Left forelimb (tissue), 1 donor: Measurements from ENCODE around the gene CEACAM7.
"Not testable (repeated sequence)": the region's sequence is repeated elsewhere in the genome, so short reads cannot be mapped to it uniquely, and the experiment has no call there.

ENCODE experiments used
- DNase-seq: peaks from one replicate; pipeline ENCODE4 v3.0.0-alpha.2; 2018; ENCODE audit warnings: low spot score

CEACAM7 gene

DNA sequence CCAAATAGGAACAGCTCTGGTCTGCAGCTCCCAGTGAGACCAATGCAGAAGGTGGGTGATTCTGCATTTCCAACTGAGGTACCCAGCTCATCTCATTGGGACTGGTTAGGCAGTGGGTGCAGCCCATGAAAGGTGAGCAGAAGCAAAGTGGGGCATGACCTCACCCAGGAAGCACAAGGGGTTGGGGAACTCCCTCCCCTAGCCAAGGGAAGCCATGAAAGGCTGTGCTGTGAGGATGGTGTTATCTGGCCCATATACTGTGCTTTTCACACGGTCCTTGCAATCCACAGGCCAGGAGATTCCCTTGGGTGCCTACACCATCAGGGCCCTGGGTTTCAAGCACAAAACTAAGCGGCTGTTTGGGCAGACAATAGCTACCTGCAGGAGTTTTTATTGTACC is 31.3 kb downstream of the CEACAM7 start:
- DNase-seq: not testable (repeated sequence)

GRCh38 chr19:41652250-41652649 is 35.8 kb downstream of the CEACAM7 start:
- DNase-seq: no peak

DNA sequence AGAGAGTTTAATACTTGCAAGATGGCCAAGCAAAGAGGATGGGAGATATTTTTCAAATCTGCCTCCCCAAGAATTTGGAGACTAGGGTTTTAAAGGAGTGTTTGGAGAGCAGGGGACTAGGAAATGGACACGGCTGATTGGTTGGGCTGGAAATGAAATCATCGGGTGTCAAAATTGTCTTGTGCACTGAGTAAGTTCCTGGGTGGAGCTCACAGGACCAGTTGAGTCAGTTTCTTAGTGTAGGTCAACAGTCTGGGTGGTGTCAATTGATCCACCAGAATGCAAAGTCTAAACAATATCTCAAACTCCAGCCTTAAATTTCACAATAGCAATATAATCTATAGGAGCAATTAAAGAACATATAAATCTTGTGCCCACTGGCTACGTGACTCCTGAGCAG is 38.2 kb downstream of the CEACAM7 start:
- DNase-seq: no peak

DNA sequence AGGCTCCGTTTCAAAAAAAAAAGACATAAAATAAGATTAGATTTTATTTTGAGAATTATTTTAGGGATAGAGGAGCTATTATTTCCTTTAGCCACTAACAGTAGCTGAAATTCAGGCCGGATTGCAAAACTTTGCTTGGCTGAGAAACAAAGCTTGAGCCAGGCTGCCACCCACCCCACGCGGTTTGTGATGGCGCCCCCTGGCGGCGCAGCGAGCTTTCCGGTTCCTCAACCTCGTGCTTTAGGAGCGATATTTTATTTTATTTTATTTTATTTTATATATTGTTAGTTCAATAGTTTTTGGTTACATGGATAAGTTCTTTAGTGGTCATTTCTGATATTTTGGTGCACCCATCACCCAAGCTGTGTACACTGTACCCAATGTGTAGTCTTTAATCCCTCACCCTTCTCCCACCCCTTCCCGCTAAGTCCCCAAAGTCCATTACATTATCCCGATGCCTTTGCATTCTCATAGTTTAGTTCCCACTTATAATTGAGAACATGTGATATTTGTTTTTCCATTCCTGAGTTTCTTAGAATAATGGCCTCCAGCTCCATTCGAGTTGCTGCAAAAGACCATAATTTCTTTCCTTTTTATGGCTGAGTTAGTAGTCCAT is 41.4 kb downstream of the CEACAM7 start:
- DNase-seq: no peak

GRCh38 chr19:41641879-41642485 is 46.1 kb downstream of the CEACAM7 start:
- DNase-seq: no peak

- DNase-seq: no peak
Observed at GRCh38 chr19:41638641-41639081, 49.4 kb downstream of the CEACAM7 start.

DNA sequence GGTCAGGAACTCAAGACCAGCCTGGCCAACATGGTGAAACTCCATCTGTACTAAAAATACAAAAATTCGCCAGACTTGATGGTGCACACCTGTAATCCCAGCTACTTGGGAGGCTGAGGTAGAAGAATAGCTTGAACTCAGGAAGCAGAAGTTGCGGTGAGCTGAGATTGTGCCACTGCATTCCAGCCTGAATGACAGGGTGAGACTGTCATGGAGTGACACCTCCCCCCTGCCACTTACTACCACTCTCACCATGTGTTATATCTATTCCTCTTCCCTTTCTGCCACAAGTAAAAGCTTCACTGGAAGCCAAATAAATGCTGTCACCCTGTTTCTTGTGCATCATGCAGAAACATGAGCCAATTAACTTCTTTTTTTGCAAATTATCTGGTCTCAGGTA is 50.6 kb downstream of the CEACAM7 start:
- no peak for DNase-seq

- no peak for DNase-seq
Observed at GRCh38 chr19:41627966-41628675, 59.9 kb downstream of the CEACAM7 start.

DNA sequence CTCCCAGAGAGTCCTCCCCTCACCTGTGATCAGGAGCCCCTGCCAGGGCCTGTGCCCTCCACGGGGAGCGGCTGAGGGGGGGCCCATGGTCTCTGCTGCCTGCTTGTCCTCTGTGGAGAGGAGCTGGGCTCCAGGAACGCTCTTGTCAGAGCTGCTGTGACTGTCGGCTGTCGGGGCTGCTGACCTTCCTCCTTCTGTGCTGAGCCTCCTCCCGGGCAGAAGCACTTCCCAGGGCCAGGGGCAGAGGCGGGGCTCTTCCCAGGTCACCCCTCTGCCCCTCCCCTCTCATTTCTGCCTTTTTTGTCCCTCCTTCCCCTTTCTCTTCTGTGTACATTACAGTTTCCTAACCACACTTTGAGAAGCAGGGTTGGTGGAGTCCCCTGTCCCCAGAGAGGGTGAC is 61.2 kb downstream of the CEACAM7 start, which contains the start of gene CEACAM4:
Gene CEACAM4 (minus strand): TSS at position 198 of the 400 bp plus-strand sequence. CDS start 111 bp downstream, at position 87.
- no peak for DNase-seq

DNA sequence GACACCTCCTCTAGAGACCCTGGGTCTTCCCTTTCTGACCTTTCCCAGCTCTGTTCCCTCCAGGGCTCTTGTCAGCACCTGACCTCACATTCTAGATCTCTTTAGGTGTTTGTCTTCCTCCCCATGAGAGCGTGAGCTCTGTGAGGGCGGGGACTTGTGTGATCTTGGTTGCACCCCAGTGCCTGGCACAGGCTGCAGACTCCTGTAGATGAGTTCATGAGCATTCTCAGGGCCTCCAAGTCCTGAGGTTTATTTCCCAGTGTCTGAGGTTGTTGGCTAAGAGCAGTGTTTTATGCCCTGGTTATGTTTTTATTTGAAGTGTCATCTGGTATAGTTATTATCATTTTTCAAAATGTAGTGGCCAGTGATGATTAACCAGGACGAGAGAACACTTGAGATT is 61.8 kb downstream of the CEACAM7 start:
- DNase-seq: no peak

DNA sequence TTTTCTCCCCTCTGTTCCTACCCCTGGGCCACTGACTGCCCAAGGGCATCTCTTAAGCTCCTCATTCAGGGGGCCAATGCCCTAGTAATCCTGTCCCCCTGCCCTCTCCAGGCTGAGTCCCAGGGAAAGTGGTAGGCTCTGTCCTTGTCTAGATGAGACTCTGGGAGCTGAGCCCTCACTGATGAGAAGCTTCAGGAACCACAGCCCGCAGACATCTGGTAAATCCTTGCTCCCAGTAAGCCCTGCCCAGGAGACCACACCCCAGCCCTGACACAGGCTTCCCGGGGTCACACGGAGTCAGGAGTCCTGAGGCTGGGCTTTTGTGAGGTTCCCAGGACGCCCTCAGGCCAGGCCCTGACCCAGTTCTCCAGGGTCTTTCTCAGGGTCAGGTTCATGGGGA is 63.1 kb downstream of the CEACAM7 start:
- no peak for DNase-seq

GRCh38 chr19:41624515-41624914 is 63.6 kb downstream of the CEACAM7 start:
- no peak for DNase-seq

GRCh38 chr19:41623360-41623759 is 64.7 kb downstream of the CEACAM7 start:
- no peak for DNase-seq
